Liver (tissue), 9 donors: ENCODE measurements around the gene MRPS12. TPM values are rescaled to one million over a fixed set of nuclear protein-coding genes. Genes with fewer than 3 reads are reported as not detected.

Source experiments
- DNase-seq: peaks from one replicate; pipeline ENCODE4 v3.0.0-alpha.2; 2017; ENCODE audit warnings: low spot score
- H3K27ac ChIP-seq, 2 donors: one replicate each; pipeline ENCODE4 v1.7.0; 2013; ENCODE audit warnings: inconsistent platforms in 2 of 2, low read length in 2 of 2, control low read depth in 1 of 2, low read depth in 1 of 2, mild to moderate bottlenecking in 1 of 2
- H3K27me3 ChIP-seq, 4 donors: one replicate each; pipeline versions ENCODE4 v1.6.1 to v1.7.0; 2013; ENCODE audit warnings: low read length in 3 of 4, inconsistent platforms in 1 of 4, mild to moderate bottlenecking in 1 of 4, moderate library complexity in 1 of 4; ENCODE audit not compliant: control insufficient read depth in 4 of 4, insufficient read depth in 4 of 4
- H3K36me3 ChIP-seq, 4 donors: one replicate each; pipeline versions ENCODE4 v1.6.1 to v1.7.0; 2013; ENCODE audit warnings: low read length in 3 of 4, mild to moderate bottlenecking in 3 of 4, low read depth in 1 of 4, moderate library complexity in 1 of 4; ENCODE audit not compliant: control insufficient read depth in 4 of 4, insufficient read depth in 3 of 4
- H3K4me1 ChIP-seq, 4 donors: one replicate each; pipeline versions ENCODE4 v1.6.1 to v1.7.0; 2013; ENCODE audit warnings: low read length in 3 of 4, mild to moderate bottlenecking in 3 of 4, moderate library complexity in 1 of 4; ENCODE audit not compliant: control insufficient read depth in 4 of 4, insufficient read depth in 4 of 4
- H3K4me3 ChIP-seq, 3 donors: one replicate each; pipeline versions ENCODE4 v1.6.1 to v1.7.0; 2013; ENCODE audit warnings: low read length in 3 of 3, control low read depth in 1 of 3, low read depth in 1 of 3, mild to moderate bottlenecking in 1 of 3
- H3K9ac ChIP-seq, 2 donors: one replicate each; pipeline ENCODE4 v1.7.0; 2013; ENCODE audit warnings: low read length in 2 of 2, mild to moderate bottlenecking in 2 of 2, moderate library complexity in 2 of 2, control low read depth in 1 of 2, low read depth in 1 of 2
- H3K9me3 ChIP-seq, 4 donors: one replicate each; pipeline versions ENCODE4 v1.6.1 to v1.7.0; 2013; ENCODE audit warnings: low read length in 3 of 4; ENCODE audit not compliant: control insufficient read depth in 4 of 4
- ATF3 ChIP-seq: IDR thresholded peaks from 2 replicates; pipeline ENCODE4 v1.6.1; 2016; ENCODE audit warnings: antibody characterized with exemption
- EGR1 ChIP-seq, 2 donors: IDR thresholded peaks; 2 replicates each; pipeline ENCODE4 v1.6.1; 2016 to 2018; ENCODE audit warnings: antibody characterized with exemption in 2 of 2, low read depth in 2 of 2
- FOXA1 ChIP-seq: IDR thresholded peaks from 2 replicates; pipeline ENCODE4 v1.6.1; 2016; ENCODE audit warnings: antibody characterized with exemption
- FOXA2 ChIP-seq: IDR thresholded peaks from 2 replicates; pipeline ENCODE4 v1.6.1; 2016; ENCODE audit warnings: antibody characterized with exemption
- GABPA ChIP-seq, 2 donors: IDR thresholded peaks in 1 of 2; conservative IDR thresholded peaks in 1 of 2; 2 replicates each; pipeline ENCODE4 v1.6.1; 2016; ENCODE audit warnings: antibody characterized with exemption in 2 of 2, mild to moderate bottlenecking in 1 of 2, moderate library complexity in 1 of 2
- HNF4A ChIP-seq, 2 donors: conservative IDR thresholded peaks; 2 replicates each; pipeline ENCODE4 v1.6.1; 2016; ENCODE audit warnings: antibody characterized with exemption in 2 of 2, mild to moderate bottlenecking in 2 of 2
- HNF4G ChIP-seq: IDR thresholded peaks from 2 replicates; pipeline ENCODE4 v1.6.1; 2016; ENCODE audit warnings: antibody characterized with exemption
- JUND ChIP-seq, 2 donors: IDR thresholded peaks; 2 replicates each; pipeline ENCODE4 v1.6.1; 2016; ENCODE audit warnings: antibody characterized with exemption in 2 of 2
- MAX ChIP-seq: IDR thresholded peaks from 2 replicates; pipeline ENCODE4 v1.6.1; 2016; ENCODE audit warnings: antibody characterized with exemption
- NR2F2 ChIP-seq: IDR thresholded peaks from 2 replicates; pipeline ENCODE4 v1.6.1; 2016; ENCODE audit warnings: antibody characterized with exemption
- RAD21 ChIP-seq, 2 donors: IDR thresholded peaks; 2 replicates each; pipeline ENCODE4 v1.6.1; 2016; ENCODE audit warnings: antibody characterized with exemption in 2 of 2, mild to moderate bottlenecking in 2 of 2
- REST ChIP-seq: IDR thresholded peaks from 2 replicates; pipeline ENCODE4 v1.6.1; 2016; ENCODE audit warnings: antibody characterized with exemption, mild to moderate bottlenecking
- RXRA ChIP-seq, 2 donors: IDR thresholded peaks; 2 replicates each; pipeline ENCODE4 v1.6.1; 2017 to 2018; ENCODE audit warnings: antibody characterized with exemption in 2 of 2, mild to moderate bottlenecking in 1 of 2
- SP1 ChIP-seq: IDR thresholded peaks from 2 replicates; pipeline ENCODE4 v1.6.1; 2018; ENCODE audit warnings: antibody characterized with exemption, mild to moderate bottlenecking
- TAF1 ChIP-seq: conservative IDR thresholded peaks from 2 replicates; pipeline ENCODE4 v1.6.1; 2016; ENCODE audit warnings: antibody characterized with exemption, mild to moderate bottlenecking
- YY1 ChIP-seq: IDR thresholded peaks from 2 replicates; pipeline ENCODE4 v1.6.1; 2016; ENCODE audit warnings: antibody characterized with exemption, mild to moderate bottlenecking
- WGBS: extraction: QIAGEN DNeasy Blood & Tissue Kit; methylation state at CpG from one replicate; pipeline ENCODE4 v1.1.7; 2013; 5-methylcytosine and 5-hydroxymethylcytosine counted together
- polyA plus RNA-seq, 2 donors: library from polyadenylated mRNA; stranded (reverse) in 1 of 2; unstranded in 1 of 2; fragments of 200-250 nt in 1 of 2; fragments of >200 nt in 1 of 2; fragmentation: Nextera tagmentation in 1 of 2; extraction: Ambion mirVana in 1 of 2; gene quantifications; one replicate each; pipeline versions ENCODE4 v1.2.1 to v1.2.3, GENCODE V29; 2013 to 2015
- total RNA-seq, 2 donors: library from RNA; depleted of rRNA; stranded (reverse); fragments of >200 nt; gene quantifications; one replicate each; pipeline ENCODE4 v1.2.3, GENCODE V29; 2014
- TF ChIP-seq, protein P1 (sequence below): fragments of 150-350 bp; IDR thresholded peaks from 2 replicates; pipeline ENCODE4 v1.5.1; 2017; ENCODE audit warnings: improper control_type of control experiment, low read depth, low read length; ENCODE audit not compliant: missing input control
- TF ChIP-seq, protein P2 (sequence below): IDR thresholded peaks from 2 replicates; pipeline ENCODE4 v1.6.1; 2016; ENCODE audit warnings: antibody characterized with exemption
- donor health status: healthy.
- donor health status: healthy.
- donor health status: healthy.
- donor health status: healthy.
- donor health status: healthy.

Gene MRPS12
- total and polyA plus RNA-seq, 4 donors: 19.0 to 62.0 (median 39.9) TPM

GRCh38 chr19:38928391-38929001 lies 2.2 kb upstream of the MRPS12 start:
- no peak overlapping the region for H3K4me3 ChIP-seq
- 85% methylated on average over 4 of the region's 4 CpGs for WGBS
- H3K9me3 ChIP-seq: no peaks in the 10 kb centered on the region
- H3K27ac ChIP-seq: no peak overlapping the region
- no peak for DNase-seq
- TF ChIP-seq FOXA1 (no peak), NR2F2 (no peak), SP1 (no peak), MAX (no peak), TAF1 (no peak)
- TF ChIP-seq, protein P1, sequence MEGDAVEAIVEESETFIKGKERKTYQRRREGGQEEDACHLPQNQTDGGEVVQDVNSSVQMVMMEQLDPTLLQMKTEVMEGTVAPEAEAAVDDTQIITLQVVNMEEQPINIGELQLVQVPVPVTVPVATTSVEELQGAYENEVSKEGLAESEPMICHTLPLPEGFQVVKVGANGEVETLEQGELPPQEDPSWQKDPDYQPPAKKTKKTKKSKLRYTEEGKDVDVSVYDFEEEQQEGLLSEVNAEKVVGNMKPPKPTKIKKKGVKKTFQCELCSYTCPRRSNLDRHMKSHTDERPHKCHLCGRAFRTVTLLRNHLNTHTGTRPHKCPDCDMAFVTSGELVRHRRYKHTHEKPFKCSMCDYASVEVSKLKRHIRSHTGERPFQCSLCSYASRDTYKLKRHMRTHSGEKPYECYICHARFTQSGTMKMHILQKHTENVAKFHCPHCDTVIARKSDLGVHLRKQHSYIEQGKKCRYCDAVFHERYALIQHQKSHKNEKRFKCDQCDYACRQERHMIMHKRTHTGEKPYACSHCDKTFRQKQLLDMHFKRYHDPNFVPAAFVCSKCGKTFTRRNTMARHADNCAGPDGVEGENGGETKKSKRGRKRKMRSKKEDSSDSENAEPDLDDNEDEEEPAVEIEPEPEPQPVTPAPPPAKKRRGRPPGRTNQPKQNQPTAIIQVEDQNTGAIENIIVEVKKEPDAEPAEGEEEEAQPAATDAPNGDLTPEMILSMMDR: no peak
- H3K36me3 ChIP-seq: peaks cover 6 to 15% (median 8%) of the 10 kb centered on the region in 4 donors
- peaks cover 4 to 17% (median 13%) of the 10 kb centered on the region in 4 donors for H3K4me1 ChIP-seq
- no peaks in the 10 kb centered on the region for H3K27me3 ChIP-seq
- no peak overlapping the region for H3K9ac ChIP-seq

- H3K9me3 ChIP-seq: no peaks in the 10 kb centered on the region
- peaks cover 5 to 8% (median 6%) of the 10 kb centered on the region in 4 donors for H3K36me3 ChIP-seq
- peak in 1 of 2 donors; percentile 34 for TF ChIP-seq HNF4A (conservative IDR thresholded peaks at IDR 0.05)
- peak; percentile 87 to 88 for TF ChIP-seq RAD21 (IDR thresholded peaks at IDR 0.05)
- peak; percentile 29 for TF ChIP-seq MAX
- no peak for TF ChIP-seq FOXA2
- no peak for TF ChIP-seq NR2F2
- no peak for TF ChIP-seq TAF1
- TF ChIP-seq GABPA (IDR thresholded peaks at IDR 0.05 in 1 of 2, conservative IDR thresholded peaks at IDR 0.05 in 1 of 2): no peak
- TF ChIP-seq REST: peak; percentile 18
- TF ChIP-seq RXRA (IDR thresholded peaks at IDR 0.05): peak in 1 of 2 donors; percentile 42
- TF ChIP-seq YY1: peak; percentile 99
- no peak for TF ChIP-seq FOXA1
- no peak for TF ChIP-seq EGR1 (IDR thresholded peaks at IDR 0.05; ENCODE audit: low read depth in 2 of 2)
- TF ChIP-seq, protein P1: peak; percentile 97
- no peak for TF ChIP-seq HNF4G
- TF ChIP-seq SP1: no peak
- no peak for TF ChIP-seq ATF3
- TF ChIP-seq JUND (IDR thresholded peaks at IDR 0.05): no peak
- TF ChIP-seq, protein P2, sequence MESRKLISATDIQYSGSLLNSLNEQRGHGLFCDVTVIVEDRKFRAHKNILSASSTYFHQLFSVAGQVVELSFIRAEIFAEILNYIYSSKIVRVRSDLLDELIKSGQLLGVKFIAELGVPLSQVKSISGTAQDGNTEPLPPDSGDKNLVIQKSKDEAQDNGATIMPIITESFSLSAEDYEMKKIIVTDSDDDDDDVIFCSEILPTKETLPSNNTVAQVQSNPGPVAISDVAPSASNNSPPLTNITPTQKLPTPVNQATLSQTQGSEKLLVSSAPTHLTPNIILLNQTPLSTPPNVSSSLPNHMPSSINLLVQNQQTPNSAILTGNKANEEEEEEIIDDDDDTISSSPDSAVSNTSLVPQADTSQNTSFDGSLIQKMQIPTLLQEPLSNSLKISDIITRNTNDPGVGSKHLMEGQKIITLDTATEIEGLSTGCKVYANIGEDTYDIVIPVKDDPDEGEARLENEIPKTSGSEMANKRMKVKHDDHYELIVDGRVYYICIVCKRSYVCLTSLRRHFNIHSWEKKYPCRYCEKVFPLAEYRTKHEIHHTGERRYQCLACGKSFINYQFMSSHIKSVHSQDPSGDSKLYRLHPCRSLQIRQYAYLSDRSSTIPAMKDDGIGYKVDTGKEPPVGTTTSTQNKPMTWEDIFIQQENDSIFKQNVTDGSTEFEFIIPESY: no peak
- 3% methylated on average over 49 of the region's 49 CpGs for WGBS
- H3K9ac ChIP-seq: peak within 1 kb of the TSS; percentile 48 to 99
- peak within 1 kb of the TSS; percentile 85 to 86 for H3K27ac ChIP-seq
- H3K4me1 ChIP-seq: peaks cover 7 to 25% (median 19%) of the 10 kb centered on the region in 4 donors
- H3K4me3 ChIP-seq: peak within 1 kb of the TSS; percentile 77 to 99 (median 94)
- H3K27me3 ChIP-seq: no peaks in the 10 kb centered on the region
- no peak for DNase-seq
Observed at GRCh38 chr19:38929929-38930775, 592 bp upstream of the MRPS12 start, which contains the start of gene SARS2. Gene SARS2, minus strand, starts transcription at chr19:38930763. Its CDS starts 27 bp downstream, at chr19:38930736.
